ENCODE data around the gene IP6K3.

The IP6K3 gene

GRCh38 chr6:33738879-33739278 is 7.8 kb downstream of the IP6K3 start:
- no peak for DNase-seq

- no peak for DNase-seq
Observed at GRCh38 chr6:33738153-33738552, 8.6 kb downstream of the IP6K3 start.

GRCh38 chr6:33737267-33738026 is 9.3 kb downstream of the IP6K3 start:
- no peak for DNase-seq

GRCh38 chr6:33735216-33735615 is 11.5 kb downstream of the IP6K3 start:
- no peak for DNase-seq

GRCh38 chr6:33733709-33734007 is 13.0 kb downstream of the IP6K3 start:
- no peak for DNase-seq

GRCh38 chr6:33732817-33733708 is 13.6 kb downstream of the IP6K3 start:
- DNase-seq = no peak

- DNase-seq = no peak
Observed at GRCh38 chr6:33732385-33732784, 14.3 kb downstream of the IP6K3 start.

GRCh38 chr6:33731751-33732282 is 14.9 kb downstream of the IP6K3 start:
- no peak for DNase-seq

GRCh38 chr6:33731035-33731434 is 15.7 kb downstream of the IP6K3 start:
- DNase-seq = no peak

GRCh38 chr6:33730611-33731010 is 16.1 kb downstream of the IP6K3 start:
- no peak for DNase-seq

GRCh38 chr6:33729059-33729458 is 17.6 kb downstream of the IP6K3 start:
- DNase-seq = no peak

- no peak for DNase-seq
Observed at GRCh38 chr6:33728438-33728837, 18.3 kb downstream of the IP6K3 start.

- no peak for DNase-seq
Observed at GRCh38 chr6:33727932-33728331, 18.8 kb downstream of the IP6K3 start.

- no peak for DNase-seq
Observed at GRCh38 chr6:33727126-33727525, 19.6 kb downstream of the IP6K3 start.

- DNase-seq = no peak
Observed at GRCh38 chr6:33726696-33727095, 20.0 kb downstream of the IP6K3 start.

- DNase-seq = no peak
Observed at GRCh38 chr6:33725891-33726673, 20.6 kb downstream of the IP6K3 start.

GRCh38 chr6:33725222-33725621 is 21.5 kb downstream of the IP6K3 start:
- DNase-seq = no peak

GRCh38 chr6:33724102-33725023 is 22.3 kb downstream of the IP6K3 start:
- no peak for DNase-seq

GRCh38 chr6:33723371-33724085 is 23.2 kb downstream of the IP6K3 start:
- DNase-seq = no peak

GRCh38 chr6:33722103-33722623 is 24.5 kb downstream of the IP6K3 start:
- DNase-seq = no peak

- no peak for DNase-seq
Observed at GRCh38 chr6:33721508-33721907, 25.2 kb downstream of the IP6K3 start.
